Type B pancreatic cell (in vitro differentiated cells): Measurements from ENCODE around the gene TMEM19. TPM values are rescaled to one million over a fixed set of nuclear protein-coding genes. Genes with fewer than 3 reads are reported as not detected.
"Not testable (repeated sequence)": the region's sequence is repeated elsewhere in the genome, so short reads cannot be mapped to it uniquely, and the experiment has no call there.

ENCODE experiments used
- DNase-seq: peaks from one replicate; pipeline ENCODE4 v3.0.0; 2021; ENCODE audit warnings: mixed read lengths; ENCODE audit not compliant: unreplicated experiment; ENCODE audit errors: extremely low spot score
- H3K27ac Mint-ChIP-seq: 2 replicates; pipeline ENCODE4 v1.8.0; 2021; ENCODE audit warnings: mild to moderate bottlenecking, mixed read lengths
- H3K27me3 Mint-ChIP-seq: 2 replicates; pipeline ENCODE4 v1.8.0; 2021; ENCODE audit warnings: mixed read lengths
- H3K36me3 Mint-ChIP-seq: 2 replicates; pipeline ENCODE4 v1.8.0; 2021; ENCODE audit warnings: mixed read lengths
- H3K4me1 Mint-ChIP-seq: one replicate; pipeline ENCODE4 v1.8.0; 2021; ENCODE audit warnings: mixed read lengths; ENCODE audit not compliant: unreplicated experiment
- H3K4me3 Mint-ChIP-seq: 2 replicates; pipeline ENCODE4 v1.8.0; 2021; ENCODE audit warnings: mild to moderate bottlenecking, mixed read lengths
- H3K9me3 Mint-ChIP-seq: 2 replicates; pipeline ENCODE4 v1.8.0; 2021; ENCODE audit warnings: mixed read lengths
- CTCF ChIP-seq: fragments of 200-600 bp; sonication (generic); conservative IDR thresholded peaks from 2 replicates; pipeline ENCODE4 v1.5.0; 2021; ENCODE audit warnings: antibody characterized with exemption, mild to moderate bottlenecking
- total RNA-seq: library from RNA; stranded (reverse); gene quantifications from 2 replicates; pipeline ENCODE4 v1.2.1, GENCODE V29; 2021; ENCODE audit warnings: low replicate concordance

Gene TMEM19
- total RNA-seq, 1 donor from 2014 or later = 15.3 TPM

DNA sequence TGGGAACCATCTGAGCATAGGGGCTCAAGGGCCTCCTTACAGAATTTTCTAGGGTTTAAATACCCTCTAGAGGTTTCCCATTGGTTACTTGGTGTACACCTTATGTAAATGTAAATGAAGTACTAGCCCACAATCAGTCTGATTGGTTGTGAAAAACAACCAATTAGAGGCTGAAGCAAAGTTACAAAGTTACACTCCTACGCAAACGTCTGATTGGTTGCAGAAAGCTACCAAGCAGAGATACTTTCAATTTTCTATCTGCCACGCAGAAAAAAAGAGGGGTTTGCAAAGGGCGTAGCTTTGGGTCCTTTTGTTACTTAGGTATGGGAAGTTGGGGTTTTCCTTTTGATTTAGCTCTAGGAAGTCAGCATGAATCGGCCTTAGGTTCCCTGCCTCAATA, 1.8 kb upstream of the TMEM19 start:
- Mint-ChIP-seq H3K9me3 (no peaks in the 10 kb centered on the region), H3K27ac (no peak overlapping the region), H3K36me3 (no peaks in the 10 kb centered on the region), H3K27me3 (no peaks in the 10 kb centered on the region), H3K4me3 (no peak overlapping the region), H3K4me1 (peaks cover 10% of the 10 kb centered on the region)
- no peak for TF ChIP-seq CTCF
- no peak for DNase-seq

GRCh38 chr12:71685312-71685906, 473 bp upstream of the TMEM19 start:
- H3K9me3 Mint-ChIP-seq = no peaks in the 10 kb centered on the region
- no peaks in the 10 kb centered on the region for H3K36me3 Mint-ChIP-seq
- H3K27ac Mint-ChIP-seq = peak overlapping the region; percentile 89
- TF ChIP-seq CTCF = no peak
- DNase-seq = no peak
- no peaks in the 10 kb centered on the region for H3K27me3 Mint-ChIP-seq
- H3K4me3 Mint-ChIP-seq = peak overlapping the region; percentile 95
- H3K4me1 Mint-ChIP-seq = peaks cover 10% of the 10 kb centered on the region

DNA sequence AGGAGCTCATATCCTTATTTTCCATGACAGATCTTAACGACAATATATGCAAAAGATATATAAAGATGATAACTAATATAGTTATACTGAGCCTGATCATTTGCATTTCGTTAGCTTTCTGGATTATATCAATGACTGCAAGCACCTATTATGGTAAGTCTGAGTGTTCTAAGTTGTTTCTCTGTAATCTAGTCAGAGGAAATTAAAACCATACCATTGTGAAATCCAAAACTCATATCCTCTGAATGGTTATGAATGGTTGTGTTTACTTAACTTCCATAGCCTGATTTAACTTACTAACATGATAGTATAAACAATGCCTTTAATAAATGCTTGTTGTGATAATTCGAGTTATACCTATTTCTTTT, 760 bp downstream of the TMEM19 start:
- peak; percentile 10 for TF ChIP-seq CTCF
- Mint-ChIP-seq H3K27ac (peak overlapping the region; percentile 89), H3K4me1 (peaks cover 10% of the 10 kb centered on the region), H3K4me3 (peak overlapping the region; percentile 95), H3K27me3 (no peaks in the 10 kb centered on the region), H3K9me3 (no peaks in the 10 kb centered on the region), H3K36me3 (no peaks in the 10 kb centered on the region)
- DNase-seq = no peak

GRCh38 chr12:71687172-71687571, 1.3 kb downstream of the TMEM19 start:
- H3K9me3 Mint-ChIP-seq, H3K27ac Mint-ChIP-seq, H3K36me3 Mint-ChIP-seq, DNase-seq, H3K27me3 Mint-ChIP-seq: not testable (repeated sequence)
- Mint-ChIP-seq H3K4me1 (peaks cover 10% of the 10 kb centered on the region), H3K4me3 (peak overlapping the region; percentile 68)

DNA sequence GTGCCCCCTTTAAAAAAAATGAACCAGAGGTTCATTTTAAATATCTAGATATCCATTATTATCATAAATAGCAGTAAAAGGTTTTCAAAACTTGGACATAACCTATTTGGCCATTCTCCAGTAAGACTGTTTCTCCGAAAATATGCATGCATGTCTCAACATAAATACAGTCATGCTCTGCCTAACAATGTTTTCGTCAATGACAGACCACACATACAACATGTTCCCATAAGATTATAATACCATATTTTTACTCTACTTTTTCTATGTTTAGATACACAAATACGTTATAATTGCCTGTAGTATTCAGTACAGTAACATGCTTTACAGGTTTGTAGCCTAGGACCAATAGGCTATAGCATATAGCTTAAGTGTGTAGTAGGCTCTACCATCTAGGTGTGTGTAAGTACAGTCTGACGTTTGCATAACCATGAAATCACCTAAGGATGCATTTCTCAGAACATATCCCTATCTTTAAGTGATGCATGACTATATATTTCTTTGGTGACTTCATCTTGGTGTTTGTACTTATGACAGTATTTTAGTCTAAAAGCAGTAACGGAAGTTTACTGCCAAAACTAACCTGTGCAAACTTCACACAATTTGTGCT, 3.2 kb downstream of the TMEM19 start:
- Mint-ChIP-seq H3K27ac (no peak overlapping the region), H3K4me3 (peak overlapping the region; percentile 39), H3K27me3 (no peaks in the 10 kb centered on the region), H3K4me1 (peaks cover 15% of the 10 kb centered on the region), H3K36me3 (peaks cover 3% of the 10 kb centered on the region), H3K9me3 (no peaks in the 10 kb centered on the region)
- TF ChIP-seq CTCF = no peak
- no peak for DNase-seq

DNA sequence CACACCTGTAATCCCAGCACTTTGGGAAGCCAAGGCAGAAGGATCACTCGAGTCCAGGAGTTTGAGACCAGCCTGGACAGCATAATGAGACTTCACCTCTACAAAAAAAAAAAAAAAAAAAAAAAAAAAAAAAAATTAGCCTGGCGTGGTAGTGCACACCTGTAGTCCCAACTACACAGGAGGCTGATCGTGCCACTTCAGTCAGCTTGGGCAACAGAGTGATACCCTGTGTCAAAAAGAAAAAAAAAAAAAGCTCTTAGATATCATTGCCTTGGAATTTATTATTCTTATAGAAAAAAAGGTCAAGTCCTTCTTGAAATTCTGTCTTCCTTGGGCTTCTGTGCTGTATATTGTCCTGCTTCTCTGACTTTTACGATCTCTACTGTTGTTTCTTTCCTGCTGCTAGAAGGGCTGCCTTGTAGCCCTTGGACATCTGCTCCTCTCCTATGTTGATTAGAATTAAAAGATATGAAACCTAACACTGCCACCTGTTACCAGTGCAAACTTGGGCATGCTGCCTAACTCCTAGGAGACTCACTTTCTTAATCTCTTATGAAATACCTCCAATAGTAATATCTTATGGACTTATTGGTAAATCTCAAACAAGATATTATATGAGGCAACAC, 5.7 kb downstream of the TMEM19 start:
- Mint-ChIP-seq H3K27ac (no peak overlapping the region), H3K27me3 (no peaks in the 10 kb centered on the region), H3K36me3 (peaks cover 8% of the 10 kb centered on the region), H3K9me3 (no peaks in the 10 kb centered on the region), H3K4me3 (no peak overlapping the region), H3K4me1 (peaks cover 16% of the 10 kb centered on the region)
- DNase-seq = no peak
- TF ChIP-seq CTCF = no peak
